Activated T-helper 17 cell treated with anti-CD3 and anti-CD28 coated beads, Interleukin-2, amount 50 U/mL, for 72 hours (primary cell): ENCODE data around the gene ETS1. TPM values are rescaled to one million over a fixed set of nuclear protein-coding genes. Genes with fewer than 3 reads are reported as not detected.

ENCODE experiments used
- ATAC-seq: fragments of 150-1000 bp; cut with Tn5 transposase; replicated peaks from 2 replicates; pipeline ENCODE4 v1.10.0; 2021; ENCODE audit warnings: mild to moderate bottlenecking, moderate library complexity
- H3K27ac Mint-ChIP-seq: one replicate; pipeline ENCODE4 v1.8.0; 2022; ENCODE audit warnings: mixed read lengths
- H3K27me3 Mint-ChIP-seq: one replicate; pipeline ENCODE4 v1.8.0; 2022; ENCODE audit warnings: mixed read lengths
- H3K36me3 Mint-ChIP-seq: one replicate; pipeline ENCODE4 v1.8.0; 2022; ENCODE audit warnings: low read depth, mild to moderate bottlenecking, mixed read lengths
- H3K4me1 Mint-ChIP-seq: one replicate; pipeline ENCODE4 v1.8.0; 2022; ENCODE audit warnings: mixed read lengths
- H3K4me3 Mint-ChIP-seq: one replicate; pipeline ENCODE4 v1.8.0; 2022; ENCODE audit warnings: mild to moderate bottlenecking, mixed read lengths
- H3K9me3 Mint-ChIP-seq: one replicate; pipeline ENCODE4 v1.8.0; 2022; ENCODE audit warnings: mixed read lengths
- total RNA-seq, 2 donors: library from RNA; stranded (reverse); gene quantifications; one replicate each; pipeline ENCODE4 v1.2.3, GENCODE V29; 2022

The ETS1 gene
- total RNA-seq, 2 donors from 2014 or later, result 309 to 471 TPM

- no peaks in the 10 kb centered on the region for H3K9me3 Mint-ChIP-seq
- H3K4me3 Mint-ChIP-seq, result peak overlapping the region; percentile 81
- peaks cover 75% of the 10 kb centered on the region for H3K4me1 Mint-ChIP-seq
Measured at GRCh38 chr11:128624269-128625175, 37.2 kb upstream of the ETS1 start.

GRCh38 chr11:128623091-128623490, 35.7 kb upstream of the ETS1 start:
- peak; percentile 6 for ATAC-seq
- Mint-ChIP-seq H3K9me3 (no peaks in the 10 kb centered on the region), H3K27me3 (no peaks in the 10 kb centered on the region), H3K27ac (peak overlapping the region; percentile 98), H3K36me3 (no peaks in the 10 kb centered on the region), H3K4me3 (peak overlapping the region; percentile 81), H3K4me1 (peaks cover 74% of the 10 kb centered on the region)

More at GRCh38 chr11:128624269-128625175, 37.2 kb upstream of the ETS1 start:
- peak; percentile 59 for ATAC-seq
- no peaks in the 10 kb centered on the region for H3K27me3 Mint-ChIP-seq
- peak overlapping the region; percentile 98 for H3K27ac Mint-ChIP-seq
- no peaks in the 10 kb centered on the region for H3K36me3 Mint-ChIP-seq

GRCh38 chr11:128621601-128622501, 34.5 kb upstream of the ETS1 start:
- H3K36me3 Mint-ChIP-seq, result no peaks in the 10 kb centered on the region
- peak overlapping the region; percentile 65 for H3K27ac Mint-ChIP-seq
- no peaks in the 10 kb centered on the region for H3K27me3 Mint-ChIP-seq

GRCh38 chr11:128620309-128621100, 33.1 kb upstream of the ETS1 start:
- no peaks in the 10 kb centered on the region for H3K27me3 Mint-ChIP-seq
- H3K27ac Mint-ChIP-seq, result peak overlapping the region; percentile 65
- no peaks in the 10 kb centered on the region for H3K36me3 Mint-ChIP-seq
- H3K4me3 Mint-ChIP-seq, result peak overlapping the region; percentile 20
- peaks cover 55% of the 10 kb centered on the region for H3K4me1 Mint-ChIP-seq
- ATAC-seq, result no peak
- H3K9me3 Mint-ChIP-seq, result no peaks in the 10 kb centered on the region

More at GRCh38 chr11:128621601-128622501, 34.5 kb upstream of the ETS1 start:
- Mint-ChIP-seq H3K4me1 (peaks cover 68% of the 10 kb centered on the region), H3K4me3 (no peak overlapping the region), H3K9me3 (no peaks in the 10 kb centered on the region)
- ATAC-seq, result no peak

- Mint-ChIP-seq H3K36me3 (no peaks in the 10 kb centered on the region), H3K4me1 (peaks cover 47% of the 10 kb centered on the region), H3K27ac (peak overlapping the region; percentile 73), H3K4me3 (peak overlapping the region; percentile 20), H3K9me3 (no peaks in the 10 kb centered on the region), H3K27me3 (no peaks in the 10 kb centered on the region)
- ATAC-seq, result peak; percentile 5
Measured at GRCh38 chr11:128619540-128620308, 32.4 kb upstream of the ETS1 start.

GRCh38 chr11:128619007-128619406, 31.6 kb upstream of the ETS1 start:
- Mint-ChIP-seq H3K27ac (peak overlapping the region; percentile 73), H3K4me3 (peak overlapping the region; percentile 19), H3K9me3 (no peaks in the 10 kb centered on the region), H3K4me1 (peaks cover 40% of the 10 kb centered on the region), H3K36me3 (no peaks in the 10 kb centered on the region), H3K27me3 (no peaks in the 10 kb centered on the region)
- no peak for ATAC-seq

GRCh38 chr11:128618603-128619002, 31.2 kb upstream of the ETS1 start:
- peak overlapping the region; percentile 73 for H3K27ac Mint-ChIP-seq
- no peak for ATAC-seq
- H3K27me3 Mint-ChIP-seq, result no peaks in the 10 kb centered on the region
- no peaks in the 10 kb centered on the region for H3K36me3 Mint-ChIP-seq
- peaks cover 38% of the 10 kb centered on the region for H3K4me1 Mint-ChIP-seq
- no peaks in the 10 kb centered on the region for H3K9me3 Mint-ChIP-seq
- peak overlapping the region; percentile 19 for H3K4me3 Mint-ChIP-seq

- no peaks in the 10 kb centered on the region for H3K27me3 Mint-ChIP-seq
- H3K27ac Mint-ChIP-seq, result no peak overlapping the region
- ATAC-seq, result no peak
- H3K9me3 Mint-ChIP-seq, result no peaks in the 10 kb centered on the region
- no peak overlapping the region for H3K4me3 Mint-ChIP-seq
- peaks cover 35% of the 10 kb centered on the region for H3K4me1 Mint-ChIP-seq
- H3K36me3 Mint-ChIP-seq, result no peaks in the 10 kb centered on the region
Measured at GRCh38 chr11:128616161-128616560, 28.8 kb upstream of the ETS1 start.

GRCh38 chr11:128615612-128616011, 28.3 kb upstream of the ETS1 start:
- peak overlapping the region; percentile 5 for H3K27ac Mint-ChIP-seq
- no peak overlapping the region for H3K4me3 Mint-ChIP-seq
- no peak for ATAC-seq
- H3K4me1 Mint-ChIP-seq, result peaks cover 39% of the 10 kb centered on the region
- no peaks in the 10 kb centered on the region for H3K9me3 Mint-ChIP-seq
- no peaks in the 10 kb centered on the region for H3K27me3 Mint-ChIP-seq
- no peaks in the 10 kb centered on the region for H3K36me3 Mint-ChIP-seq

- Mint-ChIP-seq H3K27ac (peak overlapping the region; percentile 5), H3K9me3 (no peaks in the 10 kb centered on the region), H3K36me3 (no peaks in the 10 kb centered on the region), H3K27me3 (no peaks in the 10 kb centered on the region), H3K4me3 (no peak overlapping the region), H3K4me1 (peaks cover 36% of the 10 kb centered on the region)
- no peak for ATAC-seq
Measured at GRCh38 chr11:128615076-128615475, 27.7 kb upstream of the ETS1 start.

GRCh38 chr11:128614026-128614425, 26.7 kb upstream of the ETS1 start:
- Mint-ChIP-seq H3K4me1 (peaks cover 32% of the 10 kb centered on the region), H3K27ac (no peak overlapping the region)
- no peak for ATAC-seq

GRCh38 chr11:128613300-128613995, 26.1 kb upstream of the ETS1 start:
- Mint-ChIP-seq H3K4me3 (no peak overlapping the region), H3K27me3 (no peaks in the 10 kb centered on the region), H3K9me3 (no peaks in the 10 kb centered on the region), H3K4me1 (peaks cover 26% of the 10 kb centered on the region), H3K36me3 (no peaks in the 10 kb centered on the region), H3K27ac (no peak overlapping the region)
- no peak for ATAC-seq

More at GRCh38 chr11:128614026-128614425, 26.7 kb upstream of the ETS1 start:
- Mint-ChIP-seq H3K27me3 (no peaks in the 10 kb centered on the region), H3K4me3 (no peak overlapping the region), H3K9me3 (no peaks in the 10 kb centered on the region), H3K36me3 (no peaks in the 10 kb centered on the region)
